GM08714 (cell line): ENCODE data around the gene ABCB4.
"Not testable (repeated sequence)": the region's sequence is repeated elsewhere in the genome, so short reads cannot be mapped to it uniquely, and the experiment has no call there.

Experiments used
- H3K4me3 ChIP-seq: fragments of 200-500 bp; sonication (Bioruptor generic); 2 replicates; pipeline ENCODE4 v1.5.1; 2014; ENCODE audit warnings: mild to moderate bottlenecking, low read length, inconsistent platforms
- ZNF274 ChIP-seq: IDR thresholded peaks from 2 replicates; pipeline ENCODE4 v1.6.1; 2012; ENCODE audit warnings: mild to moderate bottlenecking, low read depth, low read length

Gene ABCB4

DNA sequence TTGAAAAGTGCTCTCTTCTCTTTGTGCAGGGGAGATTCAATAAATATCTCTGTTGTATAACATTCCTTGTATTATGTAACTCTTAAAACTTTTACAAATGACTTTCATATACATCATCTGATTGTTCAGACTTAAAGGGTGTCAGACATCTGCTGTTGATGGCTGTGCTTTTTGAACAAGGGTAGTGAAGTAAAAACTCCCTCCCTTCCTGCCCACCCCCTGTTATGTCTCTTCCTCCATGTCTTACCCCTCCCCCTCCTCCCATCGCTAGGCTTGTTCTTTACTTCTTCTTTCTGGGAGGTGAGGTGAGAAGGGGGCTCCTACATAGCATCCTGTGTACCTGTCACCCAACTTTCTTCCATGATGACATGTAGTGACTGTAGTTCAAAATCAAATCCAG is 23.4 kb upstream of the ABCB4 start:
- H3K4me3 ChIP-seq: no peak overlapping the region

GRCh38 chr7:87497482-87497881 is 22.0 kb upstream of the ABCB4 start:
- H3K4me3 ChIP-seq: no peak overlapping the region
- TF ChIP-seq ZNF274: no peak

More for the DNA sequence above, 23.4 kb upstream of the ABCB4 start:
- no peak for TF ChIP-seq ZNF274

DNA sequence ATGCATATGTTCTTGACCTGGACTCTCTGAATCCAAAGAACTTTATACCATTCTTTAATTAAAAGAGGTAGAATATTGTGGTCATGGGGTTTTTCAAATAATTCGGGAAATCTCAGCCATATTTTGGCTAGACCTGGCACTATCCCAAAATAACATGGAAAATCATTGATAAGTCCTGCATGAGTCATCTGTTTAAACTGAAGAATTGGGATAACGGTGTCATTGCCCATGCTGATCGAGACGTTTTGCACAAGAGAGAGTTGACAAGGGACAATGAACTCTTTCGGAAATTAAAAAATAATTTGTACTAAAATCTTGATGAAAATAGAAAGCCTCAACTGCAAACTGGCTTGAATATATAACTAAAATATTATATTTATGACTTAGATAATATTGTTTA is 19.9 kb upstream of the ABCB4 start:
- no peak overlapping the region for H3K4me3 ChIP-seq
- TF ChIP-seq ZNF274: no peak

DNA sequence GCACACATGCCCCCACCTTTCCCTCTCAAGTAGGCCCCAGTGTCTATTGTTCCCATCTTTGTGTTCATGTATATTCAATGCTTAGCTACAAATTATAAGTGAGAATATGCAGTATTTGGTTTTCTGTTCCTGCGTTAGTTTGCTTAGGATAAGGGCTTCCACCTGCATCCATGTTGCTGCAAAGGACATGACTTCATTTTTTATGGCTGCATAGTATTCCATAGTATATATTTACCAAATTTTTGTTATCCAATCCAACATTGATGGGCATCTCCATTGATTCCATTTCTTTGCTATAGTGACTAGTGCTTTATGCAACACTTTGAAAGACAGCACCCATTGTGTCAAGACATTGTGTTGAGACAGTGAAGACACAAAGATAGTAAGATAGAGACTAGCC is 19.0 kb upstream of the ABCB4 start:
- no peak overlapping the region for H3K4me3 ChIP-seq
- TF ChIP-seq ZNF274: no peak

GRCh38 chr7:87483131-87483530 is 7.7 kb upstream of the ABCB4 start:
- no peak overlapping the region for H3K4me3 ChIP-seq
- TF ChIP-seq ZNF274: no peak

DNA sequence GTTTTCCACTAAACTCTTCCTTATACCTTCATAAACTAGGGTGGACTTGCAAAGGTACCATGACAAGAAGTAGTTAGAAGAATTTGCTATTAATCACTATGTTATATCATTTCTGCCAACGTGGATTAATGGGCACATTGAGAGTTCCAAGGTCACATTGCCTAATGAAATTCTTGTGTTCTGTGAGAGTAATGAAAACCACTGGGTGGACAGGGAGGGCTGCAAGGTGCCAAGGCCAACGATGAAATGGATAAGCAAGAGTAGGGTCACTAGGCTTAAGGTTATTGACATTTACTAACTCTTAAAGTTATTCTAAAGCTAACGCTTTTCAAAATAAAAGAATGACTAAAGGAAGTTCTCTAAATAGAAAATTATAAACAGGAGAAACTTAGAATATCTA is 6.6 kb upstream of the ABCB4 start:
- TF ChIP-seq ZNF274: no peak
- H3K4me3 ChIP-seq: no peak overlapping the region

- H3K4me3 ChIP-seq: no peak overlapping the region
Measured at GRCh38 chr7:87480386-87480785, 4.9 kb upstream of the ABCB4 start.

DNA sequence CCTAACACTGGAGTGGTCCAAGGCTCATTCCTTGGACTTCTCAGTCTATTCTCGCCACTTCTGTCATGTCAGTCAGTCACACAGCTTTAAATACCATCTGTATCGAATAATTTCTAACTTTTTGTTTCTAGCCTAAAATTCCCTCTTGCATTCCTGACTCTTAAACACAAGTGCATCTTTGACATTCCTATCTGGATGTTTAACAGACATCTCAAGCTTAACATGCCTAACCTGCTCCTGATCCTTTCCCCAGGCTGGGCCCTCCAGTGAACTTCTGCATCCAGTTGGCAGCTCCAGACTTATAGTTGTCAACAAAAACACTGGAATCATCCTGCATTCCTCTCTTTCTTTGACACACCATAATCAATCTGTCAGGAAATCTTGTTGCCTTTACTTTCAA is 4.5 kb upstream of the ABCB4 start:
- no peak overlapping the region for H3K4me3 ChIP-seq
- no peak for TF ChIP-seq ZNF274

More at GRCh38 chr7:87480386-87480785, 4.9 kb upstream of the ABCB4 start:
- TF ChIP-seq ZNF274: no peak

DNA sequence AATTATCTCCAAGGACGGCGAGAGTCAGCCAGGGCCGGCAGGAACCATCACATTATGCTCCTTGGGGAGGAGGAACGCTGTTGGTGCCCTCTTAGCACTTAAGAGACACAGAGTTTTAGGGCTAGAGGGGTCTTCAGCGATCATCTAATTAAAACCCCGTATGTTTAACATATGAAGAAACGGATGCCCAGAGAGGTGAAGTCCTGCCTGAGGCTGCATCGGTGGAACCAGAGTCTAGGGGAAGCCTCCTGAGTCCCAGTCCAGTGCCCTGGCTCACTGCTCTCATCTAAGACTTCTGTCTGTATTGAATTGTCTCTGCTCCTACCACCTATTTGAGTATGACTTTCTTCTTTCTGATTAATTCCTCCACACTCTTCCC is 688 bp upstream of the ABCB4 start:
- H3K4me3 ChIP-seq: peak overlapping the region; percentile 51; the same call in 1 of the 2 replicates
- TF ChIP-seq ZNF274: no peak

DNA sequence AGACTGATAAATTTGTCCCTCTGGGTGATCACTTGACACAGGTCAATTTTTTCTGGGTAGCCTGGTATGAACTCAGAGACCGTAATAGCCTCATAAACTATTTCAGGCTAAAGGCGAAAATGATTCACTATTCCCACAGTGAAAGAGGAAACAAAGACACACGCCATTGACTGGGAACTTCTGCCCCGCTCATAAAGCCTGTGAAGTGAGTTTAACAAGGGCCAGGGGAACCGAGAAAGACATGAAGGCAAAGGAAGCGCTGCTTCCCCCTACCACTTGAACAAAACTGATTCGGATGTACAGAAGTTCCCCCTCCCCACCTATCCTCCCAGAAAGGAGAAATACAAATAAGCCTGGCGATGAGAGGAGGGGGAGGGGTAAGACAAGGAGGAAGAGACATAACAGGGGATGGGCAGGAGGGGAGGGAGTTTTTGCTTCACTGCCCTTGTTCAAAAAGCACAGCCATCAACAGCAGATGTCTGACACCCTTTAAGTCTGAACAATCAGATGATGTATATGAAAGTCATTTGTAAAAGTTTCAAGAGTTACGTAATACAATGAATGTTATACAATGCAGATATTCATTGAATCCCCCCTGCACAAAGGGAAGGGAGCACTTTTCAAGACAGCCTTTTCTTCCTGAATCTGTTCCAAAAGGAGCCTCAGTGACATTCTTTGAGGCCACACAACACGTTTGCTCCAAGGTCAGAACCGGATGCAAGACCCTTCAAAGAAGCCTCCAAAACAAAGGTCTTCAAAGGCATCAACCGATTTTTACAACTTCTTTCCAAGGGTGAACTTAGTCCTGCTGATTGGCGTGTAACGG is 734 bp downstream of the ABCB4 start:
- peak overlapping the region; percentile 63 for H3K4me3 ChIP-seq
- TF ChIP-seq ZNF274: no peak

- TF ChIP-seq ZNF274: no peak
- peak overlapping the region; percentile 63; the same call in 1 of the 2 replicates for H3K4me3 ChIP-seq
Measured at GRCh38 chr7:87473986-87474385, 1.5 kb downstream of the ABCB4 start.

GRCh38 chr7:87473192-87473591 is 2.3 kb downstream of the ABCB4 start:
- TF ChIP-seq ZNF274: no peak
- peak overlapping the region; percentile 1 for H3K4me3 ChIP-seq

DNA sequence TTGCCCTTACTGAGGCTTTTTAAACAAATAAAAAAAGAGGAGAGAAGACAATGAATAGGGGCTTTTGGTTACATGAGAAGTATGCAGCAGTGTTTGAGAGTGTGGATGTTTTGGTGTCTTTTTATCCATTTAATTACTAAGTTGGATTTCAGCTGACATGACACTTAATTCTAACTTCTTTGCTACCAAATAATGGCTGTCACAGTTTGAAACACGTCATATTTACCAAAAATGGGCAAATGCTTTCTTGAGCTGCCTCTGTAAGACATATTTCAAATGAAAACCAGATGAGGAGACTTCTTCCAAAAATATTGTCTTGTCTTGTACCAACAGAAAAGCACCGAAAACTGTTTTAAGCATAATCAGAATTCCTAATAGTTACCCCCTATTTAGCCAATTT is 4.0 kb downstream of the ABCB4 start:
- no peak overlapping the region for H3K4me3 ChIP-seq
- TF ChIP-seq ZNF274: no peak

DNA sequence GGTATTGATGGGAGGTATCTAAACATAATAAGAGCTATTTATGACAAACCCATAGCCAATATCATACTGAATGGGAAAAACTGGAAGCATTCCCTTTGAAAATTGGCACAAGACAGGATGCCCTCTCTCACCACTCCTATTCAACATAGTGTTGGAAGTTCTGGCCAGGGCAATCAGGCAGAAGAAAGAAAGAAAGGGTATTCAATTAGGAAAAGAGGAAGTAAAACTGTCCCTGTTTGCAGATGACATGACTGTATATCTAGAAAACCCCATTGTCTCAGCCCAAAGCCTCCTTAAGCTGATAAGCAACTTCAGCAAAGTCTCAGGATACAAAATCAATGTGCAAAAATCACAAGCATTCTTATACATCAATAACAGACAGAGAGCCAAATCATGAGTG is 6.3 kb downstream of the ABCB4 start:
- not testable (repeated sequence) for H3K4me3 ChIP-seq

DNA sequence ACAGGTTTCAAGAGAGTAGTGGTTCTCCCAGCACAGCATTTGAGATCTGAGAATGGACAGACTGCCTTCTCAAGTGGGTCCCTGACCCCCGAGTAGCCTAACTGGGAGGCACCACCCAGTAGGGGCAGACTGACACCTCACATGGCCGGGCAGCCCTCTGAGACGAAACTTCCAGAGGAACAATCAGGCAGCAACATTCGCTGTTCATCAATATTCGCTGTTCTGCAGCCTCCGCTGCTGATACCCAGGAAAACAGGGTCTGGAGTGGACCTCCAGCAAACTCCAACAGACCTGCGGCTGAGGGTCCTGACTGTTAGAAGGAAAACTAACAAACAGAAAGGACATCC is 10.0 kb downstream of the ABCB4 start:
- H3K4me3 ChIP-seq: not testable (repeated sequence)

- not testable (repeated sequence) for H3K4me3 ChIP-seq
Measured at GRCh38 chr7:87464830-87465533, 10.5 kb downstream of the ABCB4 start.
